Neuronal stem cell (in vitro differentiated cells): ENCODE results near the gene TMEM132D.

Source experiments
- DNase-seq: peaks from one replicate; pipeline ENCODE4 v3.0.0-alpha.2; 2013; ENCODE audit warnings: low spot score
- H2AFZ ChIP-seq: one replicate; pipeline ENCODE4 v1.6.1; 2013; ENCODE audit warnings: mild to moderate bottlenecking, low read length, inconsistent platforms
- H2AK5ac ChIP-seq: 2 replicates; pipeline ENCODE4 v1.6.1; 2013; ENCODE audit warnings: low read depth, mild to moderate bottlenecking, inconsistent platforms, low read length, moderate library complexity, mixed read lengths
- H2BK120ac ChIP-seq: 2 replicates; pipeline ENCODE4 v1.6.1; 2013; ENCODE audit warnings: low read depth, mild to moderate bottlenecking, inconsistent platforms, low read length, moderate library complexity, mixed read lengths
- H2BK12ac ChIP-seq: one replicate; pipeline ENCODE4 v1.6.1; 2013; ENCODE audit warnings: low read length, inconsistent platforms
- H2BK15ac ChIP-seq: 2 replicates; pipeline ENCODE4 v1.6.1; 2013; ENCODE audit warnings: mild to moderate bottlenecking, low read length, inconsistent platforms, mixed read lengths
- H2BK5ac ChIP-seq: one replicate; pipeline ENCODE4 v1.6.1; 2013; ENCODE audit warnings: inconsistent platforms, mild to moderate bottlenecking, low read length, moderate library complexity
- H3K14ac ChIP-seq: one replicate; pipeline ENCODE4 v1.6.1; 2013; ENCODE audit warnings: low read length, inconsistent platforms
- H3K18ac ChIP-seq: 2 replicates; pipeline ENCODE4 v1.6.1; 2013; ENCODE audit warnings: low read length, inconsistent platforms
- H3K23ac ChIP-seq: 2 replicates; pipeline ENCODE4 v1.6.1; 2013; ENCODE audit warnings: low read depth, mild to moderate bottlenecking, mixed read lengths, low read length, inconsistent platforms; ENCODE audit not compliant: poor library complexity
- H3K27ac ChIP-seq: replicated peaks from 3 replicates; pipeline ENCODE4 v1.5.1; 2013; ENCODE audit warnings: low read length, inconsistent platforms
- H3K27me3 ChIP-seq, 3 experiments: 2 replicates each; pipeline ENCODE4 v1.6.1; 2013; ENCODE audit warnings: low read length in 3 of 3, mild to moderate bottlenecking in 2 of 3, inconsistent platforms in 1 of 3, low read depth in 1 of 3, mixed read lengths in 1 of 3, moderate library complexity in 1 of 3; ENCODE audit not compliant: control insufficient read depth in 3 of 3, insufficient read depth in 3 of 3
- H3K36me3 ChIP-seq, 2 donors: replicated peaks in 1 of 2; 2 replicates each; pipeline ENCODE4 v1.6.1; 2013; ENCODE audit warnings: low read length in 2 of 2; ENCODE audit not compliant: control insufficient read depth in 2 of 2, insufficient read depth in 2 of 2
- H3K4ac ChIP-seq: 2 replicates; pipeline ENCODE4 v1.6.1; 2013; ENCODE audit warnings: inconsistent platforms, mild to moderate bottlenecking, low read length, moderate library complexity
- H3K4me1 ChIP-seq, 2 donors: 1 replicate in 1 of 2; 2 replicates in 1 of 2; pipeline ENCODE4 v1.6.1; 2013; ENCODE audit warnings: low read length in 2 of 2, low read depth in 1 of 2; ENCODE audit not compliant: control insufficient read depth in 2 of 2, insufficient read depth in 1 of 2
- H3K4me2 ChIP-seq: one replicate; pipeline ENCODE4 v1.6.1; 2013; ENCODE audit warnings: mild to moderate bottlenecking, low read length, inconsistent platforms; ENCODE audit not compliant: insufficient read depth, poor library complexity, severe bottlenecking
- H3K4me3 ChIP-seq, 2 donors: 2 replicates each; pipeline ENCODE4 v1.5.1; 2013; ENCODE audit warnings: low read length in 2 of 2, mild to moderate bottlenecking in 2 of 2, inconsistent platforms in 1 of 2, moderate library complexity in 1 of 2
- H3K79me1 ChIP-seq: one replicate; pipeline ENCODE4 v1.6.1; 2013; ENCODE audit warnings: low read depth, mild to moderate bottlenecking, inconsistent platforms, low read length, moderate library complexity
- H3K9ac ChIP-seq: one replicate; pipeline ENCODE4 v1.6.1; 2013; ENCODE audit warnings: mild to moderate bottlenecking, low read depth, low read length, inconsistent platforms; ENCODE audit not compliant: poor library complexity
- H3K9me3 ChIP-seq, 2 donors: replicated peaks in 1 of 2; 2 replicates each; pipeline versions ENCODE3 to v1.6.1; 2013; ENCODE audit warnings: low read length in 2 of 2, mild to moderate bottlenecking in 2 of 2, inconsistent platforms in 1 of 2, low read depth in 1 of 2, mixed read lengths in 1 of 2, moderate library complexity in 1 of 2; ENCODE audit not compliant: control insufficient read depth in 2 of 2, insufficient read depth in 1 of 2
- H4K8ac ChIP-seq: one replicate; pipeline ENCODE4 v1.6.1; 2013; ENCODE audit warnings: low read depth, mild to moderate bottlenecking, inconsistent platforms, low read length, moderate library complexity
- H4K91ac ChIP-seq: one replicate; pipeline ENCODE4 v1.6.1; 2013; ENCODE audit warnings: low read length, low read depth, mild to moderate bottlenecking, inconsistent platforms; ENCODE audit not compliant: poor library complexity
- WGBS, 2 donors: extraction: QIAGEN DNeasy Blood & Tissue Kit; methylation state at CpG; one replicate each; pipeline ENCODE4 v1.1.7; 2013; ENCODE audit warnings: missing lambda C conversion rate in 2 of 2, mixed read lengths in 1 of 2; ENCODE audit not compliant: insufficient read length in 2 of 2, insufficient replicate concordance in 1 of 2; ENCODE audit errors: extremely low coverage in 2 of 2; 5-methylcytosine and 5-hydroxymethylcytosine counted together

The TMEM132D gene

DNA sequence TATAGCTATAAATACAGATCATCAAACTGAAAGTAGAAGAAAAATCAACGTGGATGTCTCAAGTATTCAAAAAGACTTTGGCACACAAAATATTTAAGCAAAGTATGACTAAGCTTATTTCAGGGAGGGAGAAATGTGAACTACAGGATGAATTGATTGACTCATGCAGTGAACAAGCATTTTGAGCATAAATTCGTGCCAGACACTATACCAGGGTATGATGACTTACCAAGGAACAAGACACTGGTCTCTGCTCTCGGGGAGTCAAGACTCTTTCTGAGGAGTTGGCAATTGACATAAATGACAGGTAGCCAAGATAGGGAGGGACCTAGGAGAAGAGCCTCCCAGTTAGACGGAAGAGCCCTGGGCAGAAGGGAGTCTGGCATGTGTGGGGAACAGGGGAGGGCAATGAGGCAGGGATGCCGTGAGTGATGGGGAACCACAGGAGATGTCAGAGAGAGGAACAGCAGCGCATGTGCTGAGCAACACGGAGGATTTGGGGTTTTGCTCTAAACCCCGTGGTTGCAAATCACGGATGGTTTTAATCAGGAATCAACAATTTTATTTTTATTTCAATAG is 115.2 kb downstream of the TMEM132D start:
- H3K9me3 ChIP-seq = peaks cover 0 to 2% of the 10 kb centered on the region in 2 donors
- no peak overlapping the region for H2BK5ac ChIP-seq
- H2BK120ac ChIP-seq = no peak overlapping the region
- H3K18ac ChIP-seq = no peak overlapping the region
- H4K8ac ChIP-seq = no peak overlapping the region
- no peak for DNase-seq
- no peak overlapping the region for H4K91ac ChIP-seq
- no peak overlapping the region for H2AK5ac ChIP-seq
- no peaks in the 10 kb centered on the region for H3K36me3 ChIP-seq
- no peak overlapping the region for H2BK15ac ChIP-seq
- no CpG with 5 or more reads among the region's 9 CpGs for WGBS, 2 donors
- H3K4ac ChIP-seq = no peak overlapping the region
- H3K23ac ChIP-seq = no peak overlapping the region
- no peak overlapping the region for H3K27ac ChIP-seq
- H2AFZ ChIP-seq = no peak overlapping the region
- no peak overlapping the region for H3K4me2 ChIP-seq
- no peak overlapping the region for H2BK12ac ChIP-seq
- no peak overlapping the region for H3K14ac ChIP-seq
- H3K9ac ChIP-seq = no peak overlapping the region
- no peaks in the 10 kb centered on the region for H3K79me1 ChIP-seq
- no peaks in the 10 kb centered on the region for H3K27me3 ChIP-seq
- no peak overlapping the region for H3K4me3 ChIP-seq
- H3K4me1 ChIP-seq = no peaks in the 10 kb centered on the region

GRCh38 chr12:129779989-129780388 is 123.8 kb downstream of the TMEM132D start:
- no peak overlapping the region for H3K23ac ChIP-seq
- no peak overlapping the region for H4K91ac ChIP-seq
- DNase-seq = no peak
- H2BK5ac ChIP-seq = no peak overlapping the region
- no peak overlapping the region for H2AK5ac ChIP-seq
- H3K27ac ChIP-seq = no peak overlapping the region
- no peak overlapping the region for H3K4me2 ChIP-seq
- H3K18ac ChIP-seq = no peak overlapping the region
- H2BK15ac ChIP-seq = no peak overlapping the region
- no peak overlapping the region for H2AFZ ChIP-seq
- no peak overlapping the region for H3K14ac ChIP-seq
- H3K79me1 ChIP-seq = no peaks in the 10 kb centered on the region
- no peak overlapping the region for H4K8ac ChIP-seq
- no peak overlapping the region for H2BK120ac ChIP-seq
- H3K4ac ChIP-seq = no peak overlapping the region
- no CpG with 5 or more reads among the region's 12 CpGs for WGBS, 2 donors
- no peak overlapping the region for H3K4me3 ChIP-seq
- no peak overlapping the region for H3K9ac ChIP-seq
- H3K27me3 ChIP-seq = no peaks in the 10 kb centered on the region
- H3K36me3 ChIP-seq = no peaks in the 10 kb centered on the region
- H2BK12ac ChIP-seq = no peak overlapping the region
- no peaks in the 10 kb centered on the region for H3K9me3 ChIP-seq
- no peaks in the 10 kb centered on the region for H3K4me1 ChIP-seq

GRCh38 chr12:129779033-129779432 is 124.8 kb downstream of the TMEM132D start:
- no peaks in the 10 kb centered on the region for H3K79me1 ChIP-seq
- no peak overlapping the region for H2BK5ac ChIP-seq
- H3K4me2 ChIP-seq = no peak overlapping the region
- no peak overlapping the region for H3K27ac ChIP-seq
- no peak for DNase-seq
- no peak overlapping the region for H3K9ac ChIP-seq
- no peaks in the 10 kb centered on the region for H3K4me1 ChIP-seq
- H3K4ac ChIP-seq = no peak overlapping the region
- no peaks in the 10 kb centered on the region for H3K36me3 ChIP-seq
- H2AFZ ChIP-seq = no peak overlapping the region
- no peak overlapping the region for H4K8ac ChIP-seq
- no peak overlapping the region for H2AK5ac ChIP-seq
- no CpG with 5 or more reads among the region's 5 CpGs for WGBS, 2 donors
- no peak overlapping the region for H4K91ac ChIP-seq
- no peak overlapping the region for H2BK120ac ChIP-seq
- no peak overlapping the region for H3K18ac ChIP-seq
- H3K14ac ChIP-seq = no peak overlapping the region
- H3K4me3 ChIP-seq = no peak overlapping the region
- H3K23ac ChIP-seq = no peak overlapping the region
- H2BK12ac ChIP-seq = no peak overlapping the region
- H3K27me3 ChIP-seq = no peaks in the 10 kb centered on the region
- H2BK15ac ChIP-seq = no peak overlapping the region
- H3K9me3 ChIP-seq = no peaks in the 10 kb centered on the region

DNA sequence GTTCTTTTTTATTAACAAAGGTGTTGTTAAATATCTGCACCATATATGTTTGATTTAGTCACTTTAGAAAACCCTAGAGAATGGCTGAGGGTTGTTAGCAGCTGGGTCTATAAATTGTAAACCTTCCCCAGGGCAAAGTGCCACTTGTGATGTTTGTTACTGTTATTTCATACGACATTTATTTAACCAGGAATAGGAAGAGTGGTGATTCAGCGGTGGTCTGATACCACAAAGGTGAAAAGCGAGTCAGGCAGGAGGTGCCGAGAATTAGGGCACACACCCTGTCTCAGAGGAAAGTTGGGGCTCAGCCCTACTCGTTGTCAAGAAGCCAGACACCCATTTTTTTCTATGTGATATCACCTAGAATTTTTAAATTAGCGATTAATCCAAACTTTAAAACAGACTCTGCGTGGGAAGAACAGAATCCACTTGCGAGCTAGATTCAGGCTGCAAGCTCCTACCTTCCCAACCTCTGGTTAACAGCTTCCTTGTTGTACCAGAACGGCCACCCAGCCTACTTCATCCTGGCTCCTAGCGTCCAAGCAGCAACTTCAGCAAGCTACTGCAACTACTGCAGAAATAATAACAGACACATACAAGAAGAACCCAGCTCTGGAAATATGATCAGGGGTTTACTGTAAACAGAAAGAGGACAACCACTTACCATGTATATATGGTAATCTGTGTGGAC is 126.7 kb downstream of the TMEM132D start:
- no peak overlapping the region for H3K4me3 ChIP-seq
- H3K79me1 ChIP-seq = no peaks in the 10 kb centered on the region
- no peak overlapping the region for H4K8ac ChIP-seq
- no peak overlapping the region for H3K18ac ChIP-seq
- no peaks in the 10 kb centered on the region for H3K27me3 ChIP-seq
- no peak overlapping the region for H3K9ac ChIP-seq
- no peak overlapping the region for H2AK5ac ChIP-seq
- H2BK120ac ChIP-seq = no peak overlapping the region
- H2AFZ ChIP-seq = no peak overlapping the region
- H4K91ac ChIP-seq = no peak overlapping the region
- no peak overlapping the region for H3K14ac ChIP-seq
- no peak overlapping the region for H2BK5ac ChIP-seq
- no peak for DNase-seq
- no peaks in the 10 kb centered on the region for H3K9me3 ChIP-seq
- H2BK12ac ChIP-seq = no peak overlapping the region
- no CpG with 5 or more reads among the region's 10 CpGs for WGBS, 2 donors
- H2BK15ac ChIP-seq = no peak overlapping the region
- no peaks in the 10 kb centered on the region for H3K36me3 ChIP-seq
- no peak overlapping the region for H3K4me2 ChIP-seq
- H3K4ac ChIP-seq = no peak overlapping the region
- peaks cover 2 to 3% of the 10 kb centered on the region in 2 donors for H3K4me1 ChIP-seq
- H3K27ac ChIP-seq = no peak overlapping the region
- H3K23ac ChIP-seq = no peak overlapping the region
